CD4-positive, alpha-beta T cell (primary cell): Measurements from ENCODE around the gene SUCLG2. TPM values are rescaled to one million over a fixed set of nuclear protein-coding genes. Genes with fewer than 3 reads are reported as not detected.

ENCODE experiments used
- ATAC-seq: fragments of 200-7000 bp; cut with Tn5 transposase; one replicate; pipeline ENCODE4 v1.10.0; 2022; ENCODE audit warnings: mild to moderate bottlenecking; ENCODE audit not compliant: poor library complexity
- CTCF ChIA-PET: fragments of 350-600 bp; sonication (Branson Sonifier 250); formaldehyde crosslinking; loops from one replicate; lab custom pipeline; 2021; ENCODE audit warnings: antibody characterized with exemption, inconsistent platforms; lab: Charles Lee
- POLR2A ChIA-PET: fragments of 350-600 bp; sonication (Branson Sonifier 250); formaldehyde crosslinking; loops from one replicate; lab custom pipeline; 2021; ENCODE audit warnings: antibody characterized with exemption, inconsistent platforms; lab: Charles Lee
- DNase-seq, 14 experiments: peaks; one replicate each; pipeline ENCODE4 v3.0.0-alpha.2; 2013 to 2020; ENCODE audit warnings: mixed read lengths in 2 of 14
- H3K27ac ChIP-seq, 2 donors: one replicate each; pipeline versions ENCODE4 v1.5.1 to v1.7.0; 2013; ENCODE audit warnings: low read length in 2 of 2, low read depth in 1 of 2, mild to moderate bottlenecking in 1 of 2
- H3K27me3 ChIP-seq, 2 experiments: 1 replicate in 1 of 2; 2 replicates in 1 of 2; pipeline versions ENCODE4 v1.6.1 to v1.7.0; 2013; ENCODE audit warnings: low read length in 2 of 2, control low read depth in 1 of 2, mild to moderate bottlenecking in 1 of 2, moderate library complexity in 1 of 2; ENCODE audit not compliant: insufficient read depth in 2 of 2, control insufficient read depth in 1 of 2
- H3K36me3 ChIP-seq: one replicate; pipeline ENCODE4 v1.6.1; 2013; ENCODE audit warnings: low read length, control low read depth; ENCODE audit not compliant: insufficient read depth
- H3K4me1 ChIP-seq: one replicate; pipeline ENCODE4 v1.6.1; 2013; ENCODE audit warnings: low read length, control low read depth; ENCODE audit not compliant: insufficient read depth
- H3K4me3 ChIP-seq: one replicate; pipeline ENCODE4 v1.5.1; 2013; ENCODE audit warnings: mild to moderate bottlenecking, low read length, moderate library complexity
- H3K9me3 ChIP-seq, 2 experiments: 1 replicate in 1 of 2; 2 replicates in 1 of 2; pipeline versions ENCODE4 v1.6.1 to v1.7.0; 2013; ENCODE audit warnings: low read length in 2 of 2, mild to moderate bottlenecking in 2 of 2, control low read depth in 1 of 2, moderate library complexity in 1 of 2; ENCODE audit not compliant: control insufficient read depth in 1 of 2, insufficient read depth in 1 of 2
- H3K27ac Mint-ChIP-seq: one replicate; pipeline ENCODE4 v1.8.0; 2020; ENCODE audit warnings: mixed read lengths
- H3K27me3 Mint-ChIP-seq: one replicate; pipeline ENCODE4 v1.8.0; 2021; ENCODE audit warnings: mixed read lengths
- H3K36me3 Mint-ChIP-seq: one replicate; pipeline ENCODE4 v1.8.0; 2021; ENCODE audit warnings: low read depth, mixed read lengths
- H3K4me1 Mint-ChIP-seq: one replicate; pipeline ENCODE4 v1.8.0; 2021; ENCODE audit warnings: low read depth, mixed read lengths
- H3K4me3 Mint-ChIP-seq: one replicate; pipeline ENCODE4 v1.8.0; 2020; ENCODE audit warnings: mild to moderate bottlenecking, mixed read lengths
- H3K9me3 Mint-ChIP-seq: one replicate; pipeline ENCODE4 v1.8.0; 2020; ENCODE audit warnings: mixed read lengths
- intact Hi-C, 2 experiments: fragments of 100-400 bp; cut with DNase I in 1 of 2; cut with micrococcal nuclease in 1 of 2; formaldehyde crosslinking; loops; one replicate each; pipeline versions ENCODE4 v1.15.1 to v1.9.0; 2023 to 2025; cut with DNase I, micrococcal nuclease
- total RNA-seq, 174 experiments: library from RNA in 2 of 174; stranded (reverse) in 2 of 174; gene quantifications; one replicate each; pipeline ENCODE4 v1.2.3 and lab custom pipeline; 2021 to 2026
- TF ChIP-seq, protein P1 (sequence below): fragments of 200-600 bp; IDR thresholded peaks from one replicate; pipeline ENCODE4 v1.8.0; 2022; ENCODE audit warnings: antibody characterized with exemption, mild to moderate bottlenecking

Gene SUCLG2
- total RNA-seq, 2 experiments from 2014 or later: 51.7 to 52.4 TPM

DNA sequence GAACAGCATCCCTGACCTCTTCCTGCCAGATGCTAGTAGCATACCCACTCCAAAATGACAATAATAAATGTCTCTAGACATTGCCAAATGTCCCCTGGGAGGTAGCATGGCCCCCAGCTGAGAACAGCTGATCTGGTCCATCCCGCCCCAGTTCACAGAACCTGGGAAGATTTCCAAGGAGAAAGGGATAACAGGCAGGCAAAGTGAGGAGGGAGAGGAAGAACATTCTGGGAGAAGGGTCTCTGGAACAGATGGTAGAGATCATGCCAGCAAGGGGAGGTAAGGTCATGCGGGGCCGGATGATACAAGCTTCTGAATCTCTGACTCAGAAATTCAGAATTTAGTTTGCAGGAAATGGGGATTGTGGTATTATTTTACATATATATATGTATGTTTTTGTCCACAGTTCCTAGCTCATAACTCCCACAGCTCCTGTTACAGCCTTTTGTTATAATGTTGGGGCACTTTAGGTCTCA, 192.7 kb downstream of the SUCLG2 start:
- Mint-ChIP-seq H3K9me3 (no peaks in the 10 kb centered on the region), H3K27me3 (no peaks in the 10 kb centered on the region), H3K4me3 (no peak overlapping the region), H3K4me1 (peaks cover 9% of the 10 kb centered on the region), H3K27ac (no peak overlapping the region), H3K36me3 (peaks cover 69% of the 10 kb centered on the region)
- Histone ChIP-seq H3K4me3 (no peak overlapping the region), H3K27ac (no peak overlapping the region), H3K36me3 (peaks cover 23% of the 10 kb centered on the region), H3K27me3 (no peaks in the 10 kb centered on the region), H3K9me3 (no peaks in the 10 kb centered on the region), H3K4me1 (no peaks in the 10 kb centered on the region)
- ChIA-PET POLR2A (no interaction called here), CTCF (no interaction called here)
- ATAC-seq (no peak), DNase-seq (no peak)
- intact Hi-C loops: no loop called here
- TF ChIP-seq, protein P1, sequence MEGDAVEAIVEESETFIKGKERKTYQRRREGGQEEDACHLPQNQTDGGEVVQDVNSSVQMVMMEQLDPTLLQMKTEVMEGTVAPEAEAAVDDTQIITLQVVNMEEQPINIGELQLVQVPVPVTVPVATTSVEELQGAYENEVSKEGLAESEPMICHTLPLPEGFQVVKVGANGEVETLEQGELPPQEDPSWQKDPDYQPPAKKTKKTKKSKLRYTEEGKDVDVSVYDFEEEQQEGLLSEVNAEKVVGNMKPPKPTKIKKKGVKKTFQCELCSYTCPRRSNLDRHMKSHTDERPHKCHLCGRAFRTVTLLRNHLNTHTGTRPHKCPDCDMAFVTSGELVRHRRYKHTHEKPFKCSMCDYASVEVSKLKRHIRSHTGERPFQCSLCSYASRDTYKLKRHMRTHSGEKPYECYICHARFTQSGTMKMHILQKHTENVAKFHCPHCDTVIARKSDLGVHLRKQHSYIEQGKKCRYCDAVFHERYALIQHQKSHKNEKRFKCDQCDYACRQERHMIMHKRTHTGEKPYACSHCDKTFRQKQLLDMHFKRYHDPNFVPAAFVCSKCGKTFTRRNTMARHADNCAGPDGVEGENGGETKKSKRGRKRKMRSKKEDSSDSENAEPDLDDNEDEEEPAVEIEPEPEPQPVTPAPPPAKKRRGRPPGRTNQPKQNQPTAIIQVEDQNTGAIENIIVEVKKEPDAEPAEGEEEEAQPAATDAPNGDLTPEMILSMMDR: no peak

DNA sequence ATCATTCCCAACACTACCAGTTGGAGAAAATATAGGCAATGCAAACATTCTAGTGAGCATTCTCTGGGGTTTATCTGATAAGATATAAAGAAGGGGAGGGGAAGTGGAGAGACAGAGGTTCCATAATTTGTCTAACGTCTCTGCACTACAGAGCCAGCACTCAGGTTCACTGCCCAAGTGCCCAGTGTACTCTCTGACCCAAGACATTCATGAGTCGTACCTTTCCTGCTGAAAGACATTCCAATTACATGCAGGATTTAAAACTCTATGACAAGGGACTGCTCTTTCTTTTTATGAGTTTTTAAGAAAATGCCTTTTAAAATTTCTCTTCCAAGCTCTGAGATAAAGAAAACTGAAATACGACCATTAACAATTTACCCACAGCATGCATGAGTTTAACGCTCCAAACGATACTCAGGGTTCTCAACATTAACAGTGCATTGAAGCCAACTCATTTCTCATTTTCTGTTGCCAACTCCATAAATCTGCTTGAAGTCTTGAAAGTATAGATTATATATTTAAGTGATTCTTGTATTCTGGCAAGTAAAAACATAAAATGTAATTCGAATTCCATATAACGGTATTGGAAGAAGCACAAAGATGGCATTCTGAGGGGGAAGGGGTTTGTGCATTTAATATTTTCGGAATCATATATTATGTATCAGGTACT, 193.4 kb downstream of the SUCLG2 start:
- no peaks in the 10 kb centered on the region for H3K9me3 Mint-ChIP-seq
- POLR2A ChIA-PET: no interaction called here
- Histone ChIP-seq H3K4me1 (no peaks in the 10 kb centered on the region), H3K9me3 (no peaks in the 10 kb centered on the region), H3K36me3 (peaks cover 17% of the 10 kb centered on the region), H3K27ac (no peak overlapping the region), H3K27me3 (no peaks in the 10 kb centered on the region), H3K4me3 (no peak overlapping the region)
- H3K27me3 Mint-ChIP-seq: no peaks in the 10 kb centered on the region
- peaks cover 64% of the 10 kb centered on the region for H3K36me3 Mint-ChIP-seq
- ATAC-seq: no peak
- CTCF ChIA-PET: no interaction called here
- H3K4me1 Mint-ChIP-seq: peaks cover 9% of the 10 kb centered on the region
- DNase-seq: no peak
- H3K27ac Mint-ChIP-seq: no peak overlapping the region
- H3K4me3 Mint-ChIP-seq: no peak overlapping the region
- TF ChIP-seq, protein P1: no peak
- intact Hi-C loops: no loop called here

DNA sequence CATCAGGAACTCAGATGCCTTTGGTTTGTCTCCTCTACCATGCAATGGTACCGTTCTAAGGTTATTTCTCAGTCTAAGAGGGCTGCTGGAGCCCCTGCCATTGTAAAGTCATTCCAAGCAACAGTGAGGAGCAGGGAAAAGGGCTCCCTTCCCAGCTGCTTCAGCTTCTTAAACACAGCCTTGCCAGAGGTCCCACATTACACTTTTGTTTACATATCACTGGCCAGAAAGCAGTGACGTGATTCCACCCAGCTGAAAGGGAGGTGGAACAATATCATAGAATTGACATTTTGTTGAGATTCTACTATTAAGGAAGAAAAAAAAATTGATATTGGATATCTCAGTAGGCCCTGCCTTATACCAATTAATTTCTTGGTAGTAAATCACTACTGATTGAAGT, 194.6 kb downstream of the SUCLG2 start:
- ChIA-PET CTCF (no interaction called here), POLR2A (no interaction called here)
- Histone ChIP-seq H3K9me3 (no peaks in the 10 kb centered on the region), H3K4me1 (no peaks in the 10 kb centered on the region), H3K4me3 (no peak overlapping the region), H3K27ac (no peak overlapping the region), H3K27me3 (no peaks in the 10 kb centered on the region), H3K36me3 (peaks cover 14% of the 10 kb centered on the region)
- Mint-ChIP-seq H3K4me3 (no peak overlapping the region), H3K36me3 (peaks cover 63% of the 10 kb centered on the region), H3K27ac (no peak overlapping the region), H3K27me3 (no peaks in the 10 kb centered on the region), H3K9me3 (no peaks in the 10 kb centered on the region), H3K4me1 (peaks cover 5% of the 10 kb centered on the region)
- intact Hi-C loops: no loop called here
- DNase-seq (no peak), ATAC-seq (no peak)
- TF ChIP-seq, protein P1: no peak
